ENCODE results near the gene CYP46A1. TPM values are rescaled to one million over a fixed set of nuclear protein-coding genes. Genes with fewer than 3 reads are reported as not detected.

The CYP46A1 gene
- total and polyA plus RNA-seq, 4 donors: 0.14 to 0.92 (median 0.48) TPM

- peaks cover 0 to 15% (median 8%) of the 10 kb centered on the region in 4 donors for H3K4me1 ChIP-seq (ENCODE audit: control insufficient read depth in 4 of 4, insufficient read depth in 4 of 4, low read length in 3 of 4)
- TF ChIP-seq JUND (IDR thresholded peaks at IDR 0.05): no peak
- no peak for DNase-seq (ENCODE audit: low spot score)
- no peak overlapping the region for H3K9ac ChIP-seq (ENCODE audit: low read depth in 1 of 2, low read length in 2 of 2)
- H3K4me3 ChIP-seq (ENCODE audit: low read depth in 1 of 3, low read length in 3 of 3): no peak overlapping the region
- H3K27me3 ChIP-seq (ENCODE audit: control insufficient read depth in 4 of 4, insufficient read depth in 4 of 4, low read length in 3 of 4): no peaks in the 10 kb centered on the region
- WGBS: 71% methylated on average over 8 of the region's 8 CpGs
- H3K36me3 ChIP-seq (ENCODE audit: control insufficient read depth in 4 of 4, insufficient read depth in 3 of 4, low read depth in 1 of 4, low read length in 3 of 4): no peaks in the 10 kb centered on the region
- H3K27ac ChIP-seq (ENCODE audit: low read depth in 1 of 2, low read length in 2 of 2): no peak overlapping the region
- peaks cover 0 to 7% (median 2%) of the 10 kb centered on the region in 4 donors for H3K9me3 ChIP-seq (ENCODE audit: control insufficient read depth in 4 of 4, low read length in 3 of 4)
Observed at GRCh38 chr14:99676657-99677056, 7.4 kb upstream of the CYP46A1 start.

- DNase-seq (ENCODE audit: low spot score): no peak
- Histone ChIP-seq H3K36me3 (ENCODE audit: control insufficient read depth in 4 of 4, insufficient read depth in 3 of 4, low read depth in 1 of 4, low read length in 3 of 4) (no peaks in the 10 kb centered on the region), H3K9ac (ENCODE audit: low read depth in 1 of 2, low read length in 2 of 2) (no peak overlapping the region), H3K9me3 (ENCODE audit: control insufficient read depth in 4 of 4, low read length in 3 of 4) (peaks cover 0 to 7% (median 2%) of the 10 kb centered on the region in 4 donors), H3K27ac (ENCODE audit: low read depth in 1 of 2, low read length in 2 of 2) (no peak overlapping the region), H3K27me3 (ENCODE audit: control insufficient read depth in 4 of 4, insufficient read depth in 4 of 4, low read length in 3 of 4) (no peaks in the 10 kb centered on the region), H3K4me1 (ENCODE audit: control insufficient read depth in 4 of 4, insufficient read depth in 4 of 4, low read length in 3 of 4) (peaks cover 0 to 6% (median under 1%) of the 10 kb centered on the region in 4 donors), H3K4me3 (ENCODE audit: low read depth in 1 of 3, low read length in 3 of 3) (no peak overlapping the region)
- 89% methylated on average over 16 of the region's 16 CpGs for WGBS
- TF ChIP-seq GABPA (IDR thresholded peaks at IDR 0.05 in 1 of 2, conservative IDR thresholded peaks at IDR 0.05 in 1 of 2) (no peak), HNF4G (IDR thresholded peaks at IDR 0.05) (no peak), RXRA (IDR thresholded peaks at IDR 0.05) (no peak), MAX (IDR thresholded peaks at IDR 0.05) (no peak), CTCF (IDR thresholded peaks at IDR 0.05; ENCODE audit: low read depth, low read length, missing input control) (no peak), REST (IDR thresholded peaks at IDR 0.05) (no peak), JUND (IDR thresholded peaks at IDR 0.05) (no peak)
Observed at GRCh38 chr14:99677231-99678140, 6.6 kb upstream of the CYP46A1 start.

- 95% methylated on average over 6 of the region's 6 CpGs for WGBS
- peaks cover 4 to 7% (median 5%) of the 10 kb centered on the region in 4 donors for H3K4me1 ChIP-seq (ENCODE audit: control insufficient read depth in 4 of 4, insufficient read depth in 4 of 4, low read length in 3 of 4)
- H3K27me3 ChIP-seq (ENCODE audit: control insufficient read depth in 4 of 4, insufficient read depth in 4 of 4, low read length in 3 of 4): no peaks in the 10 kb centered on the region
- H3K4me3 ChIP-seq (ENCODE audit: low read depth in 1 of 3, low read length in 3 of 3): no peak overlapping the region
- TF ChIP-seq GABPA (IDR thresholded peaks at IDR 0.05 in 1 of 2, conservative IDR thresholded peaks at IDR 0.05 in 1 of 2) (no peak), HNF4G (IDR thresholded peaks at IDR 0.05) (no peak), SP1 (IDR thresholded peaks at IDR 0.05) (no peak), HNF4A (conservative IDR thresholded peaks at IDR 0.05) (no peak)
- DNase-seq (ENCODE audit: low spot score): no peak
- peaks cover 0 to 7% (median 2%) of the 10 kb centered on the region in 4 donors for H3K9me3 ChIP-seq (ENCODE audit: control insufficient read depth in 4 of 4, low read length in 3 of 4)
- no peak overlapping the region for H3K27ac ChIP-seq (ENCODE audit: low read depth in 1 of 2, low read length in 2 of 2)
- H3K9ac ChIP-seq (ENCODE audit: low read depth in 1 of 2, low read length in 2 of 2): no peak overlapping the region
- H3K36me3 ChIP-seq (ENCODE audit: control insufficient read depth in 4 of 4, insufficient read depth in 3 of 4, low read depth in 1 of 4, low read length in 3 of 4): no peaks in the 10 kb centered on the region
Observed at GRCh38 chr14:99678198-99678597, 5.9 kb upstream of the CYP46A1 start.

All from liver (tissue), 9 donors.